ENCODE measurements around the gene VTI1B.
A peak's percentile ranks its signal among the peaks of the same experiment; 100 is the strongest.
"Not testable (repeated sequence)": the region's sequence is repeated elsewhere in the genome, so short reads cannot be mapped to it uniquely, and the experiment has no call there.

The VTI1B gene

GRCh38 chr14:67674480-67675218, at the start of gene VTI1B:
Gene VTI1B, minus strand, starts transcription at chr14:67674632. Its CDS starts 143 bp downstream, at chr14:67674489.
- DNase-seq, result peak; percentile 81

- no peak for DNase-seq
Measured at GRCh38 chr14:67722293-67722692, 47.9 kb upstream of the VTI1B start.

GRCh38 chr14:67721875-67722274, 47.4 kb upstream of the VTI1B start:
- DNase-seq, result no peak

GRCh38 chr14:67719866-67720265, 45.4 kb upstream of the VTI1B start:
- DNase-seq, result no peak

GRCh38 chr14:67719385-67719784, 45.0 kb upstream of the VTI1B start:
- DNase-seq, result not testable (repeated sequence)

- no peak for DNase-seq
Measured at GRCh38 chr14:67718265-67718664, 43.8 kb upstream of the VTI1B start.

GRCh38 chr14:67717048-67717447, 42.6 kb upstream of the VTI1B start:
- DNase-seq, result no peak

GRCh38 chr14:67710209-67710608, 35.8 kb upstream of the VTI1B start:
- no peak for DNase-seq

- not testable (repeated sequence) for DNase-seq
Measured at GRCh38 chr14:67709796-67710195, 35.4 kb upstream of the VTI1B start.

- DNase-seq, result not testable (repeated sequence)
Measured at GRCh38 chr14:67709346-67709745, 34.9 kb upstream of the VTI1B start.

GRCh38 chr14:67705211-67705610, 30.8 kb upstream of the VTI1B start:
- no peak for DNase-seq

GRCh38 chr14:67704484-67705089, 30.2 kb upstream of the VTI1B start:
- DNase-seq, result peak; percentile 20

- no peak for DNase-seq
Measured at GRCh38 chr14:67703997-67704396, 29.6 kb upstream of the VTI1B start.

- DNase-seq, result not testable (repeated sequence)
Measured at GRCh38 chr14:67701492-67701891, 27.1 kb upstream of the VTI1B start, which contains the start of gene RDH12. Gene RDH12, plus strand, starts transcription at chr14:67701886. Its CDS starts 20,757 bp downstream, at chr14:67722643.

- DNase-seq, result no peak
Measured at GRCh38 chr14:67698179-67698578, 23.7 kb upstream of the VTI1B start.

- no peak for DNase-seq
Measured at GRCh38 chr14:67697006-67697405, 22.6 kb upstream of the VTI1B start.

GRCh38 chr14:67695394-67695949, 21.0 kb upstream of the VTI1B start, which contains the start of gene RDH11:
Gene RDH11, minus strand, starts transcription at chr14:67695764. Its CDS starts 61 bp downstream, at chr14:67695703.
- DNase-seq, result peak; percentile 88

- DNase-seq, result peak; percentile 86
Measured at GRCh38 chr14:67694791-67695393, 20.5 kb upstream of the VTI1B start.

- no peak for DNase-seq
Measured at GRCh38 chr14:67690011-67690410, 15.6 kb upstream of the VTI1B start.

GRCh38 chr14:67683842-67684241, 9.4 kb upstream of the VTI1B start:
- no peak for DNase-seq

GRCh38 chr14:67680941-67681340, 6.5 kb upstream of the VTI1B start:
- no peak for DNase-seq

GRCh38 chr14:67680121-67680602, 5.7 kb upstream of the VTI1B start:
- DNase-seq, result peak; percentile 10

- DNase-seq, result no peak
Measured at GRCh38 chr14:67679006-67679405, 4.6 kb upstream of the VTI1B start.
